SK-N-SH (cell line): ENCODE results near the gene FXYD5.

Experiments
- CTCF ChIP-seq: fragments of 200-600 bp; sonication (generic); IDR thresholded peaks from 2 replicates; pipeline ENCODE4 v1.6.1; 2017; ENCODE audit warnings: antibody characterized with exemption, mild to moderate bottlenecking, moderate library complexity
- EP300 ChIP-seq, 2 experiments: IDR thresholded peaks; 2 replicates each; pipeline versions ENCODE4 v1.4.0 to v1.6.1; 2012; ENCODE audit warnings: borderline replicate concordance in 1 of 2, low read depth in 1 of 2, low read length in 1 of 2
- POLR2AphosphoS5 ChIP-seq: IDR thresholded peaks from 2 replicates; pipeline ENCODE4 v1.6.1; 2012; ENCODE audit warnings: low read depth, low read length
- TEAD4 ChIP-seq: IDR thresholded peaks from 2 replicates; pipeline ENCODE4 v1.4.0; 2012; ENCODE audit warnings: mild to moderate bottlenecking, borderline replicate concordance; ENCODE audit not compliant: insufficient read depth
- TF ChIP-seq, protein P1 (sequence below): IDR thresholded peaks from 2 replicates; pipeline ENCODE4; 2012

DNA sequence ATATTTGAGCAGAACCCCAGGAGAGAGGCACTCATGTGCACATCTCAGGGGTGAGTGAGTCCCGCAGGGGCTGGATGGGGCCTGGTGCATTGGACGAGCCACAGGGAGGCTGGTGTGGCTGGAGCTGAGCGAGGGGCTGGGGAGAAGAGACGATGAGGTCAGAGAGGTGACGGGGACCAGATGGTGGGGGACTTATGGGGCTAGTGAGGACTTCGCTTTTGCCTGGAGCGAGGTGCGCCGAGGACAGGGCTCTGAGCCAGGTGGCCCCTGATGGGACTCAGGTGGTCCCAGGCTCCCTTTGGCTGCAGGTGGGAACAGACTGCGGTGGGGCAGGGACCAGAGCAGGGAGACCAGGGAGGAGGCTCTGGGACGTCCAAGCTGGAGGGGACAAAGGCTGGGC is 45.8 kb upstream of the FXYD5 start:
- TF ChIP-seq CTCF (no peak), EP300 (IDR thresholded peaks at IDR 0.05; ENCODE audit: borderline replicate concordance in 1 of 2, low read depth in 1 of 2, low read length in 1 of 2) (no peak), POLR2AphosphoS5 (no peak), TEAD4 (no peak)
- TF ChIP-seq, protein P1, sequence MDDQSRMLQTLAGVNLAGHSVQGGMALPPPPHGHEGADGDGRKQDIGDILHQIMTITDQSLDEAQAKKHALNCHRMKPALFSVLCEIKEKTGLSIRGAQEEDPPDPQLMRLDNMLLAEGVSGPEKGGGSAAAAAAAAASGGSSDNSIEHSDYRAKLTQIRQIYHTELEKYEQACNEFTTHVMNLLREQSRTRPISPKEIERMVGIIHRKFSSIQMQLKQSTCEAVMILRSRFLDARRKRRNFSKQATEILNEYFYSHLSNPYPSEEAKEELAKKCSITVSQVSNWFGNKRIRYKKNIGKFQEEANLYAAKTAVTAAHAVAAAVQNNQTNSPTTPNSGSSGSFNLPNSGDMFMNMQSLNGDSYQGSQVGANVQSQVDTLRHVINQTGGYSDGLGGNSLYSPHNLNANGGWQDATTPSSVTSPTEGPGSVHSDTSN: no peak
